ENCODE data around the gene RAP1GAP2. TPM values are rescaled to one million over a fixed set of nuclear protein-coding genes. Genes with fewer than 3 reads are reported as not detected.
"Not testable (repeated sequence)": the region's sequence is repeated elsewhere in the genome, so short reads cannot be mapped to it uniquely, and the experiment has no call there.

Gene RAP1GAP2
- total RNA-seq, 1 donor from 2014 or later, result 46.8 TPM

DNA sequence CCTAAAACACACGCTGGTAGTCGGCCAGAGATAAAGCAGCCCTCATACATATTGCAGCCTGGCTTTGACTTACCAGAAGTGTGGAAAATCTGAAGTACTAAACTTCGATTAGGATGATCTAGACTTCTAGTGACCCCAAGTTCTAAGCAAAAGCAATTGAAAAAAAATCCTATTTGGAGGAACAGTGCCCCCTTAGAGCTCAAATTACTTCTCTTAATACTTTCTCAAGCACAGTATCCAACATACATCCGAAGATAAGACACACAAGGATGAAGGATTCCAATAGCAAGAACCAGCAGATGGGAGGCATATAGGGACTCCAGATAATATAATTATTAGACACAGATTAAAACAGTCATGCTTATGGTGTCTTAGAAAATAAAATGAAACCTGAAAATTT, 277.6 kb downstream of the RAP1GAP2 start:
- ATAC-seq (ENCODE audit: poor library complexity); intact Hi-C loops (cut with DNase I); DNase-seq: not testable (repeated sequence)

Small RNA genes within 50 kb of the gene (microRNA-seq; reads per million reads assigned to microRNA genes)
- not detected for gene MIR1253

Other genes starting within 250 kb of the RAP1GAP2 start
- gene PAFAH1B1, start 202.8 kb upstream of the RAP1GAP2 start, total RNA-seq, result 104 TPM
- gene CLUH, start 84.7 kb upstream of the RAP1GAP2 start, total RNA-seq, result 175 TPM
- 0.11 TPM for gene CCDC92B, start 46.8 kb upstream of the RAP1GAP2 start, total RNA-seq

All from Right ventricle myocardium superior (tissue), 1 donor.